ENCODE results near the gene CACNA2D1. TPM values are rescaled to one million over a fixed set of nuclear protein-coding genes. Genes with fewer than 3 reads are reported as not detected.

Gene CACNA2D1
- total and polyA plus RNA-seq, 9 of the 15 experiments (the other 6 are each of a cell fraction or from before 2014, with no cell fraction given): 0.49 TPM; not detected in 8

- no peak for FAIRE-seq
- H3K4me1 ChIP-seq (replicated peaks in 1 of 2; ENCODE audit: control insufficient read depth in 2 of 2, insufficient read depth in 2 of 2, low read length in 2 of 2): no peaks in the 10 kb centered on the region
- 0% methylated on average over 2 of the region's 2 CpGs for WGBS (ENCODE audit: insufficient coverage, low coverage, missing lambda C conversion rate)
- H3K9me3 ChIP-seq (replicated peaks; ENCODE audit: control insufficient read depth, insufficient read depth, low read depth, low read length): no peaks in the 10 kb centered on the region
- no peaks in the 10 kb centered on the region for H4K20me1 ChIP-seq (replicated peaks; ENCODE audit: control insufficient read depth, insufficient read depth, low read length)
- no peak overlapping the region for H3K27ac ChIP-seq (ENCODE audit: extremely low read depth, low read depth, low read length)
- BruUV-seq (replicated peaks): no TSS peak
- no peak overlapping the region for H2AFZ ChIP-seq (ENCODE audit: low read depth, low read length)
- ATAC-seq: no peak
- no peaks in the 10 kb centered on the region for H3K27me3 ChIP-seq (ENCODE audit: control insufficient read depth in 2 of 2, insufficient read depth in 2 of 2, low read length in 2 of 2)
- intact Hi-C loops (cut with micrococcal nuclease) (no loop called here), in situ Hi-C loops (cut with MboI) (no loop called here)
- H3K9ac ChIP-seq (ENCODE audit: insufficient read depth in 1 of 2, low read depth in 2 of 2, low read length in 2 of 2): no peak overlapping the region
- TF ChIP-seq CREM (IDR thresholded peaks at IDR 0.05; ENCODE audit: low read depth) (no peak), HNRNPUL1 (IDR thresholded peaks at IDR 0.05; ENCODE audit: low read length) (no peak), HMG20B (CRISPR knock-in tag; IDR thresholded peaks at IDR 0.05) (no peak), HNRNPH1 (optimal IDR thresholded peaks at IDR 0.05; ENCODE audit: low read depth, low read length) (no peak)
- ChIA-PET POLR2A (no interaction called here), CTCF (ENCODE audit: low intra/inter-chr PET ratio) (no interaction called here)
- H3K79me2 ChIP-seq (ENCODE audit: control insufficient read depth, insufficient read depth, low read length): no peaks in the 10 kb centered on the region
- no peaks in the 10 kb centered on the region for H3K9me1 ChIP-seq (ENCODE audit: control insufficient read depth, insufficient read depth, low read length)
- H3K36me3 ChIP-seq (ENCODE audit: control insufficient read depth, insufficient read depth, low read length): no peaks in the 10 kb centered on the region
- no peak for DNase-seq (ENCODE audit: extremely low read depth in 1 of 4, low spot score in 3 of 4)
- H3K4me2 ChIP-seq (ENCODE audit: insufficient read depth, low read length): no peak overlapping the region
- no peak overlapping the region for H3K4me3 ChIP-seq
Observed at GRCh38 chr7:82477733-82478515, 34.3 kb upstream of the CACNA2D1 start.

GRCh38 chr7:82472966-82473365 lies 29.4 kb upstream of the CACNA2D1 start:
- Histone ChIP-seq H3K4me3 (no peak overlapping the region), H4K20me1 (replicated peaks; ENCODE audit: control insufficient read depth, insufficient read depth, low read length) (no peaks in the 10 kb centered on the region), H3K36me3 (ENCODE audit: control insufficient read depth, insufficient read depth, low read length) (no peaks in the 10 kb centered on the region), H3K4me2 (ENCODE audit: insufficient read depth, low read length) (no peak overlapping the region), H3K27ac (ENCODE audit: extremely low read depth, low read depth, low read length) (no peak overlapping the region), H3K9me1 (ENCODE audit: control insufficient read depth, insufficient read depth, low read length) (no peaks in the 10 kb centered on the region), H3K9me3 (replicated peaks; ENCODE audit: control insufficient read depth, insufficient read depth, low read depth, low read length) (no peaks in the 10 kb centered on the region), H3K27me3 (ENCODE audit: control insufficient read depth in 2 of 2, insufficient read depth in 2 of 2, low read length in 2 of 2) (no peaks in the 10 kb centered on the region), H3K79me2 (ENCODE audit: control insufficient read depth, insufficient read depth, low read length) (no peaks in the 10 kb centered on the region), H3K4me1 (replicated peaks in 1 of 2; ENCODE audit: control insufficient read depth in 2 of 2, insufficient read depth in 2 of 2, low read length in 2 of 2) (no peaks in the 10 kb centered on the region), H3K9ac (ENCODE audit: insufficient read depth in 1 of 2, low read depth in 2 of 2, low read length in 2 of 2) (no peak overlapping the region), H2AFZ (ENCODE audit: low read depth, low read length) (no peak overlapping the region)
- POLR2A ChIA-PET: no interaction called here
- BruUV-seq (replicated peaks): no TSS peak
- intact Hi-C loops (cut with micrococcal nuclease) (no loop called here), in situ Hi-C loops (cut with MboI) (no loop called here)
- ATAC-seq: no peak
- FAIRE-seq: no peak
- DNase-seq (ENCODE audit: extremely low read depth in 1 of 4, low spot score in 3 of 4): no peak
- WGBS (ENCODE audit: insufficient coverage, low coverage, missing lambda C conversion rate): under 1% methylated on average over 9 of the region's 9 CpGs
- CTCF ChIA-PET (ENCODE audit: low intra/inter-chr PET ratio): no interaction called here
- TF ChIP-seq BCOR (IDR thresholded peaks at IDR 0.05): no peak
- TF ChIP-seq GATAD2A (IDR thresholded peaks at IDR 0.05): no peak
- no peak for TF ChIP-seq PHF21A (IDR thresholded peaks at IDR 0.05; ENCODE audit: borderline replicate concordance, low read depth)
- TF ChIP-seq TEAD1 (CRISPR knock-in tag; IDR thresholded peaks at IDR 0.05): no peak
- no peak for TF ChIP-seq NEUROD1 (IDR thresholded peaks at IDR 0.05; ENCODE audit: borderline replicate concordance, low read depth, low read length, partially characterized antibody)
- no peak for TF ChIP-seq ZNF717 (CRISPR knock-in tag; IDR thresholded peaks at IDR 0.05)
- TF ChIP-seq CREB1 (IDR thresholded peaks at IDR 0.05): no peak
- TF ChIP-seq CREB1 (CRISPR knock-in tag; IDR thresholded peaks at IDR 0.05): no peak
- TF ChIP-seq POLR2AphosphoS2 (IDR thresholded peaks at IDR 0.05; ENCODE audit: low read length): no peak
- TF ChIP-seq HINFP (tag; conservative IDR thresholded peaks at IDR 0.05; ENCODE audit: low read depth): no peak
- no peak for TF ChIP-seq HMGN3 (IDR thresholded peaks at IDR 0.05; ENCODE audit: borderline replicate concordance, extremely low read depth, insufficient read length, low read depth, low read length)
- TF ChIP-seq YY1 (IDR thresholded peaks at IDR 0.05; ENCODE audit: borderline replicate concordance in 1 of 3, control insufficient read depth in 1 of 3, extremely low read depth in 1 of 3, insufficient read depth in 3 of 3, insufficient read length in 1 of 3, insufficient replicate concordance in 2 of 3, low read depth in 1 of 3, low read length in 2 of 3): no peak

Data from K562 (cell line).